Ishikawa (cell line): ENCODE data around the gene MAN2B2.

ENCODE experiments used
- CEBPB ChIP-seq: IDR thresholded peaks from 2 replicates; pipeline ENCODE4 v1.6.1; 2012
- EGR1 ChIP-seq: IDR thresholded peaks from 2 replicates; pipeline ENCODE4 v1.6.1; 2012
- EP300 ChIP-seq: IDR thresholded peaks from 2 replicates; pipeline ENCODE4 v1.6.1; 2012; ENCODE audit warnings: borderline replicate concordance
- TEAD4 ChIP-seq: IDR thresholded peaks from 2 replicates; pipeline ENCODE4 v1.6.1; 2012
- YY1 ChIP-seq: IDR thresholded peaks from 2 replicates; pipeline ENCODE4 v1.6.1; 2012; ENCODE audit warnings: low read depth

- TF ChIP-seq EGR1, result no peak
- no peak for TF ChIP-seq TEAD4
- no peak for TF ChIP-seq EP300
- no peak for TF ChIP-seq CEBPB
- no peak for TF ChIP-seq YY1
Measured at GRCh38 chr4:6561173-6561516, 13.8 kb upstream of the MAN2B2 start.
